Activated B cell treated with CpG ODN at 0.5 μM for 24 hours (primary cell): Measurements from ENCODE around the gene ADAM19. TPM values are rescaled to one million over a fixed set of nuclear protein-coding genes. Genes with fewer than 3 reads are reported as not detected.

Source experiments
- ATAC-seq: fragments of 200-7000 bp; cut with Tn5 transposase; one replicate; pipeline ENCODE4 v1.10.0; 2021; ENCODE audit warnings: low read depth, mild to moderate bottlenecking, moderate library complexity
- CTCF ChIA-PET: fragments of 350-600 bp; sonication (Branson Sonifier 250); formaldehyde crosslinking; loops from one replicate; lab custom pipeline; 2021; ENCODE audit warnings: antibody characterized with exemption; lab: Charles Lee
- POLR2A ChIA-PET: fragments of 350-600 bp; sonication (Branson Sonifier 250); formaldehyde crosslinking; loops from one replicate; lab custom pipeline; 2021; ENCODE audit warnings: antibody characterized with exemption; lab: Charles Lee
- DNase-seq: peaks from one replicate; pipeline ENCODE4 v3.0.0; 2022
- H3K27ac Mint-ChIP-seq: one replicate; pipeline ENCODE4 v1.8.0; 2020; ENCODE audit warnings: mixed read lengths
- H3K27me3 Mint-ChIP-seq: one replicate; pipeline ENCODE4 v1.8.0; 2021; ENCODE audit warnings: mixed read lengths
- H3K36me3 Mint-ChIP-seq: one replicate; pipeline ENCODE4 v1.8.0; 2021; ENCODE audit warnings: low read depth, mixed read lengths
- H3K4me1 Mint-ChIP-seq: one replicate; pipeline ENCODE4 v1.8.0; 2021; ENCODE audit warnings: mixed read lengths
- H3K4me3 Mint-ChIP-seq: one replicate; pipeline ENCODE4 v1.8.0; 2020; ENCODE audit warnings: mild to moderate bottlenecking, mixed read lengths
- H3K9me3 Mint-ChIP-seq: one replicate; pipeline ENCODE4 v1.8.0; 2020; ENCODE audit warnings: mixed read lengths
- CTCF ChIP-seq: fragments of 200-600 bp; IDR thresholded peaks from one replicate; pipeline ENCODE4 v1.8.0; 2022; ENCODE audit warnings: antibody characterized with exemption, mild to moderate bottlenecking
- intact Hi-C: fragments of 100-400 bp; cut with micrococcal nuclease; formaldehyde crosslinking; loops from one replicate; pipeline ENCODE4 v1.15.1; 2024
- total RNA-seq: library from RNA; stranded (reverse); gene quantifications from 2 replicates; pipeline ENCODE4 v1.2.3, GENCODE V29; 2022

ADAM19 gene
- total RNA-seq, 1 donor from 2014 or later: 136 TPM

- ATAC-seq (peak; percentile 48), DNase-seq (no peak)
- Mint-ChIP-seq H3K36me3 (no peaks in the 10 kb centered on the region), H3K27ac (peak overlapping the region; percentile 83), H3K27me3 (no peaks in the 10 kb centered on the region), H3K4me1 (peaks cover 85% of the 10 kb centered on the region), H3K9me3 (no peaks in the 10 kb centered on the region), H3K4me3 (peak overlapping the region; percentile 25)
- intact Hi-C loops: loop anchor here (1.0 to 2.0 kb wide), 4 partner anchors 10 to 101 kb away; no protein-coding TSS in a partner anchor
- no peak for TF ChIP-seq CTCF
- ChIA-PET POLR2A (interaction anchor here (0.7 kb wide), 2 partner anchors 42 to 103 kb away, joined by 3 to 4 read pairs; no protein-coding TSS in a partner anchor), CTCF (no interaction called here)
Measured at GRCh38 chr5:157603333-157604190, 28.0 kb upstream of the ADAM19 start.

- Mint-ChIP-seq H3K4me1 (peaks cover 85% of the 10 kb centered on the region), H3K27me3 (no peaks in the 10 kb centered on the region), H3K4me3 (peak overlapping the region; percentile 55), H3K36me3 (no peaks in the 10 kb centered on the region), H3K27ac (peak overlapping the region; percentile 83), H3K9me3 (no peaks in the 10 kb centered on the region)
- no peak for TF ChIP-seq CTCF
- intact Hi-C loops: loop anchor here (2.0 kb wide), 1 partner anchor 100 kb away; no protein-coding TSS in a partner anchor
- CTCF ChIA-PET: no interaction called here
- ATAC-seq (peak; percentile 69), DNase-seq (peak; percentile 35)
- POLR2A ChIA-PET: interaction anchor here (1.0 kb wide), 2 partner anchors 9 to 83 kb away, joined by 4 to 5 read pairs; no protein-coding TSS in a partner anchor
Measured at GRCh38 chr5:157602505-157602904, 26.9 kb upstream of the ADAM19 start.

GRCh38 chr5:157600252-157600651 lies 24.7 kb upstream of the ADAM19 start:
- Mint-ChIP-seq H3K27me3 (no peaks in the 10 kb centered on the region), H3K4me1 (peaks cover 92% of the 10 kb centered on the region), H3K27ac (peak overlapping the region; percentile 57), H3K9me3 (no peaks in the 10 kb centered on the region), H3K4me3 (no peak overlapping the region), H3K36me3 (peaks cover 2% of the 10 kb centered on the region)
- DNase-seq (no peak), ATAC-seq (no peak)
- CTCF ChIA-PET: no interaction called here
- POLR2A ChIA-PET: interaction anchor here (10.0 kb wide), 1 partner anchor 24 kb away, joined by 206 read pairs; the partner anchor contains the start of gene ADAM19
- intact Hi-C loops: no loop called here
- no peak for TF ChIP-seq CTCF

GRCh38 chr5:157599565-157599964 lies 24.0 kb upstream of the ADAM19 start:
- DNase-seq (no peak), ATAC-seq (no peak)
- intact Hi-C loops: loop anchor here (5.0 kb wide), 2 partner anchors 118 to 327 kb away; no protein-coding TSS in a partner anchor
- POLR2A ChIA-PET: interaction anchor here (1.2 to 10.0 kb wide), 5 partner anchors 23 to 132 kb away, joined by 3 to 206 read pairs (median 6); partner anchors contain the start of genes ADAM19 and SOX30
- Mint-ChIP-seq H3K27ac (peak overlapping the region; percentile 93), H3K36me3 (peaks cover 2% of the 10 kb centered on the region), H3K4me1 (peaks cover 95% of the 10 kb centered on the region), H3K27me3 (no peaks in the 10 kb centered on the region), H3K4me3 (no peak overlapping the region), H3K9me3 (no peaks in the 10 kb centered on the region)
- TF ChIP-seq CTCF: no peak
- CTCF ChIA-PET: interaction anchor here (0.6 kb wide), 1 partner anchor 114 kb away, joined by 3 read pairs; no protein-coding TSS in a partner anchor
